Anterior cingulate cortex (tissue), 58 donors: ENCODE measurements around the gene TMEM259.
A peak's percentile ranks its signal among the peaks of the same experiment; 100 is the strongest.

Experiments used
- DNase-seq, 58 donors: peaks; one replicate each; lab custom pipeline; 2025; lab: John Stamatoyannopoulos, UW

The TMEM259 gene

DNA sequence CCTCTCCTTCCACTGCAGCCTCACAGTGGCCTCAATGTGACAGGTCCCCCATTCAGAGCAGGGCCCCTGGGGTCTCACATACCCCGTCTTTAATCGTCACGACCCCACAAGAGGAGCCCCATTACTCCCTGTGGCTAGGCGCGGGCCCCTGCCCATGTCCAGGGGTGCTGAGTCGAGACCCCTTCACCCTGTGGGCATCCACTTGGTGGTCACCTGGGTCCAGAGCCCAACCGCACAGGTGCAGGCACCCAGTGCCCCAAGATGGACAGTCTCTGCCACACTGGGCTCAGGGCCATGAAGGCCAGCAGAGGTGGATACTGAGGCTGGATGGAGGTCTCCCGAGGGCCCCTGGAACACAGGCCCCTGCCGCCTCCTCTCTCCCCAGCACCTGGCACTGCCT, 3.0 kb downstream of the TMEM259 start:
- DNase-seq: no peak

GRCh38 chr19:1017115-1017905, 3.6 kb downstream of the TMEM259 start:
- DNase-seq: no peak

DNA sequence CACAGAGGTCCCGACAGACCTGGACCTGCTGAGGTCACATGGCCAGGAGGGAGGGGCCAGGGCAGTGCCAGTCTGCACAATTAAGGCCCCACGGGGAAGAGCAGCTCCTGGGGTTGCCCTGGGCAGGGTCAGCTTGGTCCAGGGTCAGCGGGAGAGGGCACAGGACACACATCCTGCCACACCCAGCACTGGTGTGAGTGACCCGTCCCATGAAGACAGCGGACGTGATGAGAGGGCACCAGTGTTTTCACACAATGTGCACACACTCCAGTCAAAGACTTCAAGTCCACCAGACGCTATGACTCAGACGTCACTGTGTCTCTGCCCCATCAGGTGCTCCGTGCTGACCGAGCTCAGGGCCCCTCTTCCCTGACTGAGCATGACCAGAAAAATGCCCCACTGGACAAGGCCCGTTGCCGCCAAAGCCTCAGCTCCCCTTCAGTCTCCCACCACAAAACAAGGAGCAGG, 4.2 kb downstream of the TMEM259 start:
- peak in 2 of 58 donors; percentile 14 to 19 for DNase-seq

DNA sequence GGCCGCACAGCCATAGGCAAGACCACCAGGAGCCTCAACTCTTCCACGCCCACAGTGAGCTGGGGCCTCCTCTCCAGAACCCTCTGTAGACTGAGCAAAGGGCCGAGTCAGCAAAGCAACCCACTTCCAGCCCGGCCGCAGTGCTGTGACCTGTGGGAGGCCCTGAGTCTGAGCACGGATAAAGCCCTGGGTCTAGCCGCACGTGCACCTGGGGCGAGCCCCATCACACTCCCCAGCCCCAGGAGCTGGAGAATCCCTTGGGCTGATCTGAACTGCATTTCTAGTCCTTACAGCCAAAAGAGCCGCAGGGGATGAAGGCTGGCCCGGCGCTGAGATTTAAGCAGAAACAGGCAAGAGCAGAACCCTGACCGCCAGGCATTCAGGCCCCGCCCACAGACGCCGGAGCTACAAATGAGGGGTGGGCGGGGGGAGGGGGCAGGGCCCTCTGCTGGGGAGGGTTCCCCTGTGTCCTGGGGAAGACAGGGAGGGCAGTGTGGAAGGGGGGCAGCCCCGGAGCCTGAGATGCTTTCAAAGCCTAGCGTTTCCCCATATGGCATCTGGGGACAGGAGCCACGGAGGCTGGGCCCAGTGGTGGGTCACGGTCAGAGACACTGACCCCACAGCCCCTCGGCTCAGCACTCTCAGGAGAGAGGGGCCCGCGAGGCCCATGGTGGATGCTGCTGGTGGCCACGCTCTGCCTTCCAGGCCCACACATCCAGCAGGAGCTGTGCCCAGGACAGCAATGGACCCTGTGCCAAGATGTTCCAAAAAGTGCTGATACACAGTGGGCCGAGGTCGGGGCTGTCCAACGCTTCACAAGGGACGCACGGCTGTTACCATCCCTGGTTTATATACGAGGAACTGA, 4.9 kb downstream of the TMEM259 start:
- DNase-seq: no peak

- DNase-seq: no peak
Measured at GRCh38 chr19:1015061-1015781, 5.7 kb downstream of the TMEM259 start.

DNA sequence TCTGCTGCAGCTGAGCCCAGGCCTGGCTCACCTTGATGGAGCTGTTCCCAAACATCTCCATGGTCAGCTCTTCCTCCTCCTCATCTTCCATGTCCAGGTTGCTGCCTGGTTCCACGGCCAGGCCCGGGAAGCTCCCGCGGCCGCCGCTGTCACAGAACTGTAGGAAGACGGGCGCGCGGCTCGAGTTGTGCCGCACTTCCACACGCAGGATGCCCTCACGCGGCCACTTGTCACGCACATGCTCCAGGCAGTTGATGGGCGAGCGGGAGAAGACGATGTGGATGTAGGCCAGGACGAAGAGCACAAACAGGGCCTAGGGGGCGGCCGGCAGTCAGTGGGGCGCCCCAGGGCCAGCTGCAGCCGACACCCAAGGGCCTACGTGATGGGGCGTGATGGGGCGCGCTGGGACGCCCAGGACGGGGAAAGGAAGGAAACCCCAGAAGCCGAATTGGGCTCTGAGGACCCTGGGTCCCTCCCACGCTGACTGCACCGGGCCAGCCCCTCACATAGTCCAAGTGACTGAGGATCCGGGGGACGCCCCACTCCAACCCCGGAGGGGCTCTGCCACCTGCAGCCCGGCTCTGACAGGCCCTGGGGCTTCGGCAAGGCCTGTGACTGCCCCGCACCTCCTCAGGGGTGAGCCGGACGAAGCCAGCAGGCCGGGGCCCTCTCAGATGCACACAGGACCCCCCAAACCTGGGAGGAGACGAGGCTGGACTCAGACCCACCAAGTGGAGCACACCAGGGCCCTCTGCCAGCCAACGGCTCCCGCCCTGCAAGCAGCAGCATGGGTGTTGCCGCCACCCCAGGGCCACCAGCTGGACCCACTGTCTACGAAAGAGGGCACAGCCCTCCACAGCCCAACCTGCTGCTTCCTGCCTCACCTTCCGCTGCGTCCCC, 6.5 kb downstream of the TMEM259 start:
- DNase-seq: no peak

GRCh38 chr19:1013218-1013617, 7.7 kb downstream of the TMEM259 start:
- DNase-seq: no peak

DNA sequence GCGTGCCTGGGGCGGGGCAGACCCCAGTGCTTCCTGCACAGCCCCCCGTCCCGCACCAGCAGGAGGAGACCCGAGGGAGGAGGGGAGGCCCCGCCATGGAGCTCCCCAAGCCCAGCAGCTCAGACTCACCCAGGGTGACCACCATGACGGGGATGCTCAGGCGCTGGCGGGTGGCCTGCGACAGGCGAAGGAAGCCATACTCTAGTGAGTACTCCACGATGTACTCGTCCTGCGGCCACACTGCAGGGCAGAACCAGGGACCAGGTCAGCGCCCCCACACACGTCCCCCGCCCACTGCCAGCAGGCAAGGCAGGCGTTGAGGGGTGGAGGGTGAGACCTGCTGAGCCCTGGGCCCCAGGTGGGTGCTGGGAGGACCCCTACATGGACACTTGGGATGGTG, 8.6 kb downstream of the TMEM259 start:
- DNase-seq: no peak

DNA sequence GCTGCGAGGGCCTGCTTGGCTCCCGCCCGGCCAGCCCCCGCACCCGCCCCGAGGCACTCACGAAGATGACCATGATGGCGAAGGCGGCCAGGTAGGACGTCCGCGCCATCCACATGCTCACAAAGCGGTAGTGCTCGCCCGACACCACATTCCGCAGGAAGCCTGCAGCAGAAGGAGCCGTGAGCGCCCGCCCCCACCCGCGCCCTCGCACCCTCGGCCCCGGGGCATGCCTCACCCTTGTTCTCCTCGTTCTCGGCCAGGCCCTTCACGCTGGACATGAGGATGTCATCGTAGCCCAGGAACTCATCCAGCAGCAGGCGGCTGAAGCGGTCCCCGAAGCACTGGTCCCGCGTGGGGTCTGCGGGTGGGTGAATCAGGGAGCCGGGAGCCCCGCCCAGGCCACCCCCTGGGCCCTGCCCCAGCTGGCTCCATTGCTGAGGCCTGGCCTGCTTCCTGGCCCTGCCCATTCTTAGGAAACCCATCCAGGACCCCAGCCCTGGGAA, 9.0 kb downstream of the TMEM259 start:
- no peak for DNase-seq

GRCh38 chr19:1010586-1011510, 10.1 kb downstream of the TMEM259 start:
- DNase-seq: no peak

DNA sequence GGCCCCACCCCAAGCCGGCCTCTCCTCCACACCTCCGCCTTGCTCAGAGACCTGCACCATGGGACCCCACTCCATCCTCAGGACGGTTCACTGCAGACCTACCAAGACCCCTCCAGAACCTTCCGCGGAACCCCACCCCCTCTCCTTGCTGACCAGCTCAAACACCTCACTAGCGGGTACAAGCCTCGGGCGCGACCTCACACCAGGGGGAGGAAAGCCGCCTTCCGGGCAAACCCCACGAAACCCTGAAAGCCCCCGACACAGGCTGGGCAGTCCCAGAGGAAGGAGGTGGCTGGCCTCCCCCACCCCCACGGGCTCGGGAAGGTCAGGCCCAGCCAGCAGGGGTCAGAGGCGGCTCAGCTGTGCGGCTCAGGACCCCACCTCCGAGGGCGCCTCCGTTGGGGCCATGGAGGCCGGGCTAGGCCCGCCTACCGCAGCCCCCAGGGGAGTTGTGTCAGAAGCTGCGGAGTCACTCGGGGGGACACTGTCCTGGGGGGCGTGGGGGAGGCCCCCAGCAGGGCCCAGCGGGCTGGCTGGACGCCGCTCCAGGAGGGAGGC, 10.9 kb downstream of the TMEM259 start:
- no peak for DNase-seq

GRCh38 chr19:1009041-1009980, 11.6 kb downstream of the TMEM259 start:
- peak in 1 of 58 donors; percentile 1 for DNase-seq

DNA sequence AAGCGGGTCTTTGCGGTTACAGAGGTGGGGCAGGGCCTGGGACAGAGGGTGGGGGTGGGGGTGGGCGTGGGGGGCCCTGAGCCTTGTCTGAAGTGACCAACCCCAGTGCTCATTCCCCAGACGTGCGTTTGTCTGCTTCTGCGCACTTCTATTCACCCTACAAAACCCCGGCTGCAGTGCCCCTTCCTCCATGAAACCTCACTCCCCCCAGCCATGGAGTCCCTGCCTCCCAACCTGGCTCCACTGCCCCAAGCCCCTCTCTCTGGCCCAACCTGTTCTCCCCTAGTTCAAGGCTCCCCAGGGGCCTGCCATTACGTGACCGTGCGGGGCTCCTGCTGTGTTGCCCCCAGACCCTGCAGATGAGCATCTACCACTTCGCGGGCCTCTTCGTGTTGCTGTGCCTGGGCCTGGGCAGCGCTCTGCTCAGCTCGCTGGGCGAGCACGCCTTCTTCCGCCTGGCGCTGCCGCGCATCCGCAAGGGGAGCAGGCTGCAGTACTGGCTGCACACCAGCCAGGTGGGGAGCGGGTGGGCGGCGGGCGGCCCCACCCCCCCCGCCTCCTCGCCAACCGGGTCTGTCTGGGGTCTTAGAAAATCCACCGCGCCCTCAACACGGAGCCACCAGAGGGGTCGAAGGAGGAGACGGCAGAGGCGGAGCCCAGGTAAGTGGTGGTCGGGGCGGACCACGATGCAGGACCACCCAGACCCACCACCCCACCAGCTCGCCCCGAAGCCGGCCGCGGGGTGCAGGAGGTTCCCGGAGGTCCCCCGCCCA, 12.5 kb downstream of the TMEM259 start:
- no peak for DNase-seq

DNA sequence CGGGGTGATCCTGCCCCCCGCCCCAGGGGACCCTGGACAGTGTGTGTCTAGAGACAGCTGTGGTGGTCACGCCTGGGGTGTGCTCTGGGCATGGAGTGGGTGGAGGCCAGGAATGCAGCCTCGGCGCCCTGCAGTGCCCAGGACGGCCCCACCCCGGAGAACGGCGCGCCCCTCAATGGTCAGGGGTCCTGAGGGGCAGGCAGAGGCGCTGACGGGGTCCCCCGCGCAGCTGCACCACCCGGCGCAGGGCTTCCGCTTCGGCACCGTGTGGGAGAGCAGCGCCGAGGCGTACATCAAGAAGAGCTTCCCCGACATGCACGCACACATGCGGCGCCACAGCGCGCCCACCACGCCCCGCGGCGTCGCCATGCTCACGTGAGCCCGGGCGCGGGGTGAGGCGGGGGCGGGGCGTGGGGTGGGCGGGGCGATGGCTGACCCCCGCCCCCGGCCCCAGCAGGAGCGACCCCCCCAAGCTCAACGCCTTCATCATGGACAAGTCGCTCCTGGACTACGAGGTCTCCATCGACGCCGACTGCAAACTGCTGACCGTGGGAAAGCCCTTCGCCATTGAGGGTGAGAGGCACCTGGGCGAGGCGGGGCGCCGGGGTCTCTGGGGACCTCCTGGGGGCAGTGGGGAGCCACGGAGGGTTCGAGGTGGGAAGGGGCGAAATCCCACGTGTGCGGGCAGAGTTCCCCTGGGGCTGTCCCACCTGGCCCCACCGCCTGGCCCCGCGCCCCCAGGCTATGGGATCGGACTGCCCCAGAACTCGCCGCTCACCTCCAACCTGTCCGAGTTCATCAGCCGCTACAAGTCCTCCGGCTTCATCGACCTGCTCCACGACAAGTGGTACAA, 13.3 kb downstream of the TMEM259 start:
- DNase-seq: no peak

DNA sequence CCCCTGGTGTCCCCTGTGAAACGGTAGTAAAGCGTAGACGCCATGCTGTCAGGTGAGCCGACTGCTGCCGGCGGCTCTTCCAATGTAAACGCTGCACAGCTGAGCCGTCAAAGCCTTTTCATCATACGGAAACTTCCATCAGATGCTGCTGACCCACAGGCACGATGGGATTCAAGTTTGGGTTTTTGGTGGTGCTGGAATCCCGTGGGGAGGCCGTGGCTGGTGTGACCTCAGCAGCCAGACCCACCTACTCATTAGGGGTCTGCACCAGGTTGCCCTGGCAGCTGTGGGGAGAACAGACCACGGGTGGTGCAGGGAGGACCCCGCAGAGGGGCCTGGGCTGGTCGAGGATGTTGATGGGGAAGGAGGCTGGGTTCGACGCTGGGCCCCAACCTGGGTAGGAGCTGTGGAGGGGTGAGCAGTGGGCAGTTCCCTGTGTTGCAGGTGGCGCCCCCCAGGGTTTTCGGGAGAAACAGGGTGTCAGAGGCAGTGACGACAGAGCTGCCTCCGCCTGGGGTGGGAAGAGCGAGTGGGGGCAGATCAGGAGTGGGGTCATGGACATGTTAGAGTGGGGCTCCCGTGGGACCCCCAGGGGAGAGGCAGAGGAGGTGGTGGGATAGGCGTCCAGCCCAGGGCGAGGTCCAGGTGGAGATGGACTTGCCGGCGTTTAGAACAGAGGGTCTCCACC, 14.1 kb downstream of the TMEM259 start:
- no peak for DNase-seq
